HEK293T (cell line): ENCODE results near the gene EDEM1.

ENCODE experiments used
- CTBP1 ChIP-seq: fragments of 450-650 bp; IDR thresholded peaks from 2 replicates; pipeline ENCODE4 v1.6.1; 2016; ENCODE audit warnings: borderline replicate concordance
- NFRKB ChIP-seq: fragments of 450-650 bp; IDR thresholded peaks from 2 replicates; pipeline ENCODE4 v1.6.1; 2016; ENCODE audit warnings: mild to moderate bottlenecking, moderate library complexity

- no peak for TF ChIP-seq CTBP1
- TF ChIP-seq NFRKB: no peak
These were observed 43.6 kb downstream of the EDEM1 start for GRCh38 chr3:5231074-5231473.
